Subcutaneous adipose tissue (tissue), 4 donors: ENCODE results near the gene RSRC2. TPM values are rescaled to one million over a fixed set of nuclear protein-coding genes. Genes with fewer than 3 reads are reported as not detected.

ENCODE experiments used
- CTCF ChIP-seq: fragments of 450-650 bp; IDR thresholded peaks from one replicate; pipeline ENCODE4 v1.5.1; 2016; ENCODE audit warnings: low read depth, mild to moderate bottlenecking, control low read depth, antibody characterized with exemption, moderate library complexity
- total RNA-seq, 4 donors: library from RNA; depleted of rRNA; stranded (reverse); fragments of >200 nt; gene quantifications; one replicate each; pipeline ENCODE4 v1.1.0, GENCODE V29; 2016

The RSRC2 gene
- total RNA-seq, 4 donors from 2014 or later: 63.4 to 103 (median 98.6) TPM

DNA sequence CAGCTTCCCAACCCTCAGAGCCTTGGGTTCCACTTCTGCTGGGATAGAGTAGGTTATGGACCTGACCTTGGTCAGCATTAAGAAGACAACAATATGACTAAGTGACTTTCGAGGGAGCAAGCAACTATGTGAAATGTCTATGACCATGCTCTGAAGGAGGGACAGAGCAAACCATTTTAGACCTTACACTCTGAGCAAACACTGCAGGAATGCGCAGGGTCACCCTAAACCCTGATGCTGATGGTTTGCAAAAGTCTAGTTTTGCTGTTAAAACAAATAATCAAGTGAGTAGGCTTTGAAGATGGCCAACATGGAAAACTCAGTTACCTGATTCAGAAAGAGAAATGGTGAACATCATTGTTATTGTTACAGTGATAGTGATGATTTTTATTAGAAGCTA, 34.7 kb downstream of the RSRC2 start:
- no peak for TF ChIP-seq CTCF

GRCh38 chr12:122489038-122489437, 37.7 kb downstream of the RSRC2 start:
- TF ChIP-seq CTCF: no peak

GRCh38 chr12:122486805-122487426, 39.8 kb downstream of the RSRC2 start:
- no peak for TF ChIP-seq CTCF

- no peak for TF ChIP-seq CTCF
Measured at GRCh38 chr12:122483969-122484368, 42.8 kb downstream of the RSRC2 start.

- TF ChIP-seq CTCF: no peak
Measured at GRCh38 chr12:122481861-122482260, 44.9 kb downstream of the RSRC2 start.

- no peak for TF ChIP-seq CTCF
Measured at GRCh38 chr12:122480753-122481152, 46.0 kb downstream of the RSRC2 start.

DNA sequence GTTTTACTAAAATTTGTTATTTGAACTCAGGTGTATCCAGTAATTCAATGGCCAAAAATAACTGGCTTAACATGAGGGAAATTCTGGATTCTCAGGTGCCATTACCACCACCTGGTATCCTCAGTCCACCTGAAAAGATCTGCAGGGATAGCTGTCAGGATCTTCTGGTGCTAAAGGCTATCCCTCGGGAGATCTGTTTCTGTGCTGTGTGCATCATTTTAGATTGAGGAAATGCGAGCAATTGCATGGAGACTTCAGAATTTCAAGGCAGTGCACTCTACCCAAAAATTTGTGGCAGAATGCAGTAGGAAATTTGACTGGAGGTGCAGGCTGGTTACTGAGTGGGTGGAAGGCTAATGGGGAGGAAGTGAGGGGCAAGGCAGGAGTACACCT, 52.4 kb downstream of the RSRC2 start:
- TF ChIP-seq CTCF: no peak
